ENCODE data around the gene FOXC1. TPM values are rescaled to one million over a fixed set of nuclear protein-coding genes. Genes with fewer than 3 reads are reported as not detected.

Gene FOXC1
- total RNA-seq, 1 experiment from 2014 or later: not detected

GRCh38 chr6:1593958-1594314, 15.8 kb upstream of the FOXC1 start:
- Mint-ChIP-seq H3K9me3 (no peaks in the 10 kb centered on the region), H3K27ac (no peak overlapping the region), H3K36me3 (ENCODE audit: insufficient read depth in 1 of 3, low read depth in 3 of 3) (no peaks in the 10 kb centered on the region), H3K27me3 (ENCODE audit: low read depth) (peaks cover 35% of the 10 kb centered on the region), H3K4me1 (peaks cover 13 to 19% of the 10 kb centered on the region in 2 experiments), H3K4me3 (no peak overlapping the region)
- Histone ChIP-seq H4K91ac (ENCODE audit: insufficient read length, low read depth, low read length) (no peak overlapping the region), H2AK5ac (ENCODE audit: insufficient read length, low read length) (no peak overlapping the region), H3K56ac (ENCODE audit: insufficient read length, low read depth, low read length) (no peak overlapping the region), H3K23ac (ENCODE audit: insufficient read length, low read depth, low read length) (no peak overlapping the region), H3K23me2 (ENCODE audit: insufficient read length, low read depth, low read length, poor library complexity, severe bottlenecking) (no peaks in the 10 kb centered on the region), H2BK20ac (ENCODE audit: low read depth, low read length, poor library complexity, severe bottlenecking) (no peak overlapping the region), H3K4me1 (ENCODE audit: insufficient read depth, low read length) (no peaks in the 10 kb centered on the region), H3K79me2 (ENCODE audit: insufficient read depth, low read length) (no peaks in the 10 kb centered on the region), H2BK12ac (ENCODE audit: insufficient read length, low read depth, low read length) (no peak overlapping the region), H2AFZ (ENCODE audit: low read length) (no peak overlapping the region), H3K18ac (ENCODE audit: insufficient read length, low read depth, low read length) (no peak overlapping the region), H3K14ac (ENCODE audit: insufficient read depth, low read length) (no peak overlapping the region), H3T11ph (ENCODE audit: low read length) (no peak overlapping the region), H3K79me1 (ENCODE audit: insufficient read depth, low read depth, low read length, poor library complexity, severe bottlenecking) (no peaks in the 10 kb centered on the region), H4K20me1 (ENCODE audit: control insufficient read depth, insufficient read depth, insufficient read length) (no peaks in the 10 kb centered on the region), H2BK15ac (ENCODE audit: low read depth, low read length) (no peak overlapping the region), H3K27me3 (ENCODE audit: insufficient read depth, low read length) (no peaks in the 10 kb centered on the region), H4K8ac (replicated peaks; ENCODE audit: insufficient read length, low read depth, low read length) (no peak overlapping the region), H2BK120ac (ENCODE audit: low read depth, low read length, poor library complexity, severe bottlenecking) (no peak overlapping the region), H3K27ac (ENCODE audit: insufficient read length, low read depth, low read length) (no peak overlapping the region), H2BK5ac (ENCODE audit: insufficient read length, low read length) (no peak overlapping the region), H3K9ac (ENCODE audit: extremely low read depth, insufficient read length, low read length) (no peak overlapping the region), H4K5ac (ENCODE audit: insufficient read length, low read depth, low read length) (no peak overlapping the region), H3K4ac (ENCODE audit: low read depth, low read length) (no peak overlapping the region), H3K4me2 (ENCODE audit: insufficient read depth, insufficient read length, low read length) (no peak overlapping the region), H3K9me3 (ENCODE audit: control insufficient read depth, low read depth, low read length) (no peaks in the 10 kb centered on the region)
- no peak for TF ChIP-seq CTCF (conservative IDR thresholded peaks at IDR 0.05)
- DNase-seq: no peak
- no CpG with 5 or more reads among the region's 22 CpGs for WGBS (ENCODE audit: extremely low coverage, insufficient read length, low lambda C conversion rate)

All from H9 (cell line).